Ovary (tissue), 3 donors: ENCODE measurements around the gene THSD7A.

Experiments used
- CTCF ChIP-seq, 3 donors: fragments of 450-650 bp in 2 of 3; fragments of 200-600 bp in 1 of 3; IDR thresholded peaks; one replicate each; pipeline versions ENCODE4 v1.5.1 to v1.8.0; 2016 to 2022; ENCODE audit warnings: antibody characterized with exemption in 3 of 3, mild to moderate bottlenecking in 1 of 3
- POLR2A ChIP-seq: fragments of 450-650 bp; IDR thresholded peaks from one replicate; pipeline ENCODE4 v1.6.1; 2017; ENCODE audit warnings: antibody characterized with exemption, mild to moderate bottlenecking, moderate library complexity
- donor health status: DM: no; HTN: no; CAD: no.

- TF ChIP-seq CTCF (IDR thresholded peaks at IDR 0.05) (no peak), POLR2A (no peak)
These were observed 486.4 kb downstream of the THSD7A start for GRCh38 chr7:11345621-11346020.
